ENCODE measurements around the gene ACTL7A. TPM values are rescaled to one million over a fixed set of nuclear protein-coding genes. Genes with fewer than 3 reads are reported as not detected.

ACTL7A gene
- total RNA-seq, 4 donors from 2014 or later = not detected

DNA sequence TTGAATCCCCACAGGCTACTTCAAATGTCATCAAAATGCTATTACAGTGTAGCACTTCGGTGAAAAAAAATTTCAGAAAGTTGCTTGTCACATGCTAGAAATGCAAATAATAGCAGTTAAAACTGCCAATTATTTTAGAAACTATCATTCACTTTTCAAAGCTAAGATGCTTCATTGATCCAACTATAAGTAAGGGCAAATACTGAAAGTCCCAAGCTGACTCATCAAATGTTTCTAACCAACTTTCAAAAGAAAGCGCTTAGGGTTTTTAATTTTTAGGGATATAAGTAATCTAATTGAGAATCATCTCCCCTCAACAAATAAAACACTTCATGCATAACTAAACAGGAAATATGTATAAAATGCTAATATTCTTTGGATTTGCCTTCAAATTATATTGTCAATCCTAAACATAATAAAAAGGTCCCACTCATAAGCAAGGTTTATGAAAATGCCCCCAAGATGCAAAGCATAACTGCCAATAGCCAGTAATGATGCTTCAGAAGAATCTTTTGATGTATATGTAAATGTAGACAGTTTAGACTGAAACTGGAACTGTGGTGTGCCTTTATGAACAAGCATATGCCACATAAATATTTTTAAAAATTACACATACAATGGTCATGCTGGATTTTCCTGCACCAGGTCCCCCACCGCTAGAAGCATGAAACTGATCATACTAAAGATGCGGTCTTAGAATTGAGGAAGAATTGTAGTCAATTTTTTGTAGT, 12.2 kb downstream of the ACTL7A start:
- intact Hi-C loops (cut with DNase I; ENCODE audit: low total_unique reads) = loop anchor here (10.0 kb wide), 1 partner anchor 51 kb away; no protein-coding TSS in a partner anchor
- no peak overlapping the region for H3K4me3 ChIP-seq (ENCODE audit: low read depth, poor library complexity, severe bottlenecking)
- WGBS, 2 donors = 94 to 97% methylated on average over 4 of the region's 4 CpGs
- DNase-seq (ENCODE audit: low spot score in 2 of 2) = no peak
- no peak for TF ChIP-seq POLR2A (IDR thresholded peaks at IDR 0.05)
- TF ChIP-seq, protein P1, sequence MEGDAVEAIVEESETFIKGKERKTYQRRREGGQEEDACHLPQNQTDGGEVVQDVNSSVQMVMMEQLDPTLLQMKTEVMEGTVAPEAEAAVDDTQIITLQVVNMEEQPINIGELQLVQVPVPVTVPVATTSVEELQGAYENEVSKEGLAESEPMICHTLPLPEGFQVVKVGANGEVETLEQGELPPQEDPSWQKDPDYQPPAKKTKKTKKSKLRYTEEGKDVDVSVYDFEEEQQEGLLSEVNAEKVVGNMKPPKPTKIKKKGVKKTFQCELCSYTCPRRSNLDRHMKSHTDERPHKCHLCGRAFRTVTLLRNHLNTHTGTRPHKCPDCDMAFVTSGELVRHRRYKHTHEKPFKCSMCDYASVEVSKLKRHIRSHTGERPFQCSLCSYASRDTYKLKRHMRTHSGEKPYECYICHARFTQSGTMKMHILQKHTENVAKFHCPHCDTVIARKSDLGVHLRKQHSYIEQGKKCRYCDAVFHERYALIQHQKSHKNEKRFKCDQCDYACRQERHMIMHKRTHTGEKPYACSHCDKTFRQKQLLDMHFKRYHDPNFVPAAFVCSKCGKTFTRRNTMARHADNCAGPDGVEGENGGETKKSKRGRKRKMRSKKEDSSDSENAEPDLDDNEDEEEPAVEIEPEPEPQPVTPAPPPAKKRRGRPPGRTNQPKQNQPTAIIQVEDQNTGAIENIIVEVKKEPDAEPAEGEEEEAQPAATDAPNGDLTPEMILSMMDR (IDR thresholded peaks at IDR 0.05) = no peak

DNA sequence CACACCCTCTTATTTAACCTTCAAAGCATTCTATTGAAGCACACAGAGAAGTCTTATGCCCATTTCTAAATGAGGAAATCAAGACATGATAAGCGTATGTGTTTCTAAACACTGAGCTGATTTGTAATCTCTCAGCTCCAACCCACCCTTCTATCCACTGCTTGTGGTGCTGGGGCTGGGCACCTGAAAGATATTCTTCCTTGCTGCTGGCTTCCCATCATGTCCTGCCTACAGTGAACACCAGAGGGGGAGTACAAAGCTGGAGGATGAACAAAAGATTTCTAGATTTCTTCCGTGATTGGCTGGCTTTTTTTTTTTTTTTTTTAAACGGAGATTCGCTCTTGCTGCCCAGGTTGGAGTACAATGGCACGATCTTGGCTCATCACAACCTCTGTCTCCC, 14.4 kb downstream of the ACTL7A start:
- TF ChIP-seq POLR2A (IDR thresholded peaks at IDR 0.05) = no peak
- TF ChIP-seq, protein P1 (IDR thresholded peaks at IDR 0.05) = no peak
- no peak overlapping the region for H3K4me3 ChIP-seq (ENCODE audit: low read depth, poor library complexity, severe bottlenecking)
- intact Hi-C loops (cut with DNase I; ENCODE audit: low total_unique reads) = loop anchor here (10.0 kb wide), 1 partner anchor 48 kb away; no protein-coding TSS in a partner anchor
- DNase-seq (ENCODE audit: low spot score in 2 of 2) = no peak
- 94 to 95% methylated on average over 5 of the region's 5 CpGs for WGBS, 2 donors

DNA sequence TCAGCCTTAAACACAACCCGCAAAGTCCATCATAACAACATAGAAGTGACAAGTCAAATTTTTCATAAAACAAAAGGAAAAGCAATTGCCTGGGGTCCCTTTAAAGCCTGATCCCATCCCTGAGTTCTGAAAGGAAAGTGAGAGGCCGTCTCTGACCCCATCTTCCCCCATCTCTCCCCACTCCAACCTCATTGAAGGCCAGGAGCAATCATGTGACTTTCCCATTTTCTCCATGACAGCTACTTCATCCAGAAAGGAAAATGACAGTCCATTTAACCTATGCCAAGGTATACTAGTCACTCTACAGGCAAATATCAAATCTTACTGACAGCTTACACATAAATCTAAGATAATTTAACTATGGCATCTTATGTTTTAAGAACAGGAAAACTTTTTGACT, 15.5 kb downstream of the ACTL7A start:
- TF ChIP-seq POLR2A (IDR thresholded peaks at IDR 0.05) = no peak
- TF ChIP-seq, protein P1 (IDR thresholded peaks at IDR 0.05) = no peak
- WGBS, 2 donors = 89 to 96% methylated on average over 2 of the region's 2 CpGs
- intact Hi-C loops (cut with DNase I; ENCODE audit: low total_unique reads) = loop anchor here (10.0 kb wide), 1 partner anchor 47 kb away; no protein-coding TSS in a partner anchor
- DNase-seq (ENCODE audit: low spot score in 2 of 2) = no peak
- no peak overlapping the region for H3K4me3 ChIP-seq (ENCODE audit: low read depth, poor library complexity, severe bottlenecking)

DNA sequence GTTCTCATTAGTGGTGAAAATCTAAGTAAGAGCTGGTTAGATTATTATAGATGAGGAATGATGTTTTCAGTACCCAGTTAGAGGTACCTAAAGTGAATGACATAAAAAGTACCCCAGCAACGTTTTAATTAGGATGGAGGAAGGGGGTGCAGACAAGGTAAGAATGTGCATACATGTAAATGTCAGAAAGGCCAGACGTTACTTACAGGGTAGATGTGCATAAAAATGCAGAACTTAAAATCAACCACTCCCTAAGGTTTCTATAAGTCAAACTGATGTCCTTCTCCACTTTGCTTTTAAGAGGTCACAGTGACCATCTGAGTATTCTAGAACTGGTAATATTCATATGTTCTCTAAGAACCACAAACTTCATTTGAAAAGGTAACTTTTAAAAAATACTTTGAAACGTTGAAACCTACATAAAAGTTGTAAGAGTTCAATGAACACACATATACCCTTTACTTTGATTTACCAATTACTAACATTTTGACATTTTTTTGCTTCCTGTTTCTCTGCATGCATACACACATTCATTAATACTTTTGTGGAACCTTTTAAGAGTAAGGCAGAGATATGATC, 18.8 kb downstream of the ACTL7A start:
- intact Hi-C loops (cut with DNase I; ENCODE audit: low total_unique reads) = no loop called here
- 73 to 80% methylated on average over 3 of the region's 3 CpGs for WGBS, 2 donors
- H3K4me3 ChIP-seq (ENCODE audit: low read depth, poor library complexity, severe bottlenecking) = no peak overlapping the region
- no peak for DNase-seq (ENCODE audit: low spot score in 2 of 2)
- no peak for TF ChIP-seq POLR2A (IDR thresholded peaks at IDR 0.05)
- TF ChIP-seq, protein P1 (IDR thresholded peaks at IDR 0.05) = no peak

DNA sequence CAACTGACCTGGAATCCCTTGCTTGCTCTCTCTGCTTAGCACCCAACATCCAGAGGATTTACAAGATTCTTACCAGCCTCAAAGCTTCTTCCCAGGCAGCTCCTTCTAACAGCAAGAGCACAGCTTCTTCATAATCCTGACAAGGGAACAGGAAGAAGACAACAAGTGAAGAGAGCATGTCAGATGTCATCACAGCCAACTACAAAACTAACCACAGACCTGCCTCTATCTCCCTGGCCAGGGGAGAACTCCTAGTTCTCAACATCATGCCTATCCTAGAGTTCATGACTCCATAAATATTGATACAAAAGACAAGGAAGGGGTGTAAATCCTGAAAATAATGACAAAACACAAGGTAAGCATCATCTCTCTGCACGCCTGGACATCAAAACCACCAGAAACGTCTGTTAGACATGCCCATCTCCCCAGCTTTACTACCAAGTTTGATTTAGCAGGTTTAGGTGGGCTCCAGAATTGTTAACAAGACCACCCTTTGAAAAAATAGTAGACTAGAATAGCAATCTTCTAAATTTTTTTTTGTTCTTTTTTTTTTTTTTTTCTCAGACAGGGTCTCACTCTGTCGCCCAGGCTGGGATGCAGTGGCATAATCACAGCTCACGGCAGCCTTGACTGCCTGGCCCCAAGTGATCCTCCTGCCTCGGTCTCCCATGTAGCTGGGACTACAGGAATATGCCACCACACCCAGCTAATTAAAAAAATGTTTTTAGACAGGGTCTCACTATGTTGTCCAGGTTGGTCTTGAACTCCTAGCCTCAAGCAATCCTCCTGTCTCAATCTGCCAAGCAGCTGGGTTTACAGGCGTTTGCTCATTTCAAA, 20.2 kb downstream of the ACTL7A start:
- no peak for TF ChIP-seq POLR2A (IDR thresholded peaks at IDR 0.05)
- TF ChIP-seq, protein P1 (IDR thresholded peaks at IDR 0.05) = no peak
- intact Hi-C loops (cut with DNase I; ENCODE audit: low total_unique reads) = no loop called here
- DNase-seq (ENCODE audit: low spot score in 2 of 2) = no peak
- WGBS, 2 donors = 90 to 94% methylated on average over 6 of the region's 6 CpGs
- H3K4me3 ChIP-seq (ENCODE audit: low read depth, poor library complexity, severe bottlenecking) = no peak overlapping the region

Measured in lower leg skin (tissue), 4 donors.